Fibroblast of lung (primary cell): ENCODE measurements around the gene SCAPER. TPM values are rescaled to one million over a fixed set of nuclear protein-coding genes. Genes with fewer than 3 reads are reported as not detected.
A peak's percentile ranks its signal among the peaks of the same experiment; 100 is the strongest.

ENCODE experiments used
- DNase-seq, 2 donors: peaks; one replicate each; pipeline versions ENCODE4 v3.0.0 to v3.0.0-alpha.2; 2010; ENCODE audit warnings: low read depth in 2 of 2
- H2AFZ ChIP-seq: 2 replicates; pipeline ENCODE4 v1.5.1; 2012; ENCODE audit warnings: low read length, control low read depth, inconsistent platforms
- H3K27ac ChIP-seq: 2 replicates; pipeline ENCODE4 v1.5.1; 2011; ENCODE audit warnings: low read length, control low read depth; ENCODE audit not compliant: insufficient read depth
- H3K27me3 ChIP-seq: 2 replicates; pipeline ENCODE4 v1.5.1; 2011; ENCODE audit warnings: mild to moderate bottlenecking, low read length; ENCODE audit not compliant: control insufficient read depth, insufficient read depth
- H3K36me3 ChIP-seq: 2 replicates; pipeline ENCODE4 v1.5.1; 2011; ENCODE audit warnings: low read length; ENCODE audit not compliant: control insufficient read depth, insufficient read depth
- H3K4me1 ChIP-seq: 2 replicates; pipeline ENCODE4 v1.5.1; 2011; ENCODE audit warnings: low read length; ENCODE audit not compliant: control insufficient read depth, insufficient read depth; ENCODE audit errors: extremely low read depth
- H3K4me2 ChIP-seq: 2 replicates; pipeline ENCODE4 v1.5.1; 2011; ENCODE audit warnings: low read length, control low read depth; ENCODE audit not compliant: insufficient read depth; ENCODE audit errors: extremely low read depth
- H3K4me3 ChIP-seq, 4 experiments: fragments of 200-600 bp in 1 of 4; sonication (generic) in 1 of 4; replicated peaks in 1 of 4; 2 replicates each; pipeline ENCODE4 v1.5.1; 2011 to 2016; ENCODE audit warnings: low read length in 4 of 4, low read depth in 3 of 4, mild to moderate bottlenecking in 3 of 4, control low read depth in 2 of 4, inconsistent platforms in 1 of 4, mixed read lengths in 1 of 4; ENCODE audit not compliant: insufficient read depth in 1 of 4; ENCODE audit errors: control extremely low read depth in 1 of 4
- H3K79me2 ChIP-seq: 2 replicates; pipeline ENCODE4 v1.5.1; 2012; ENCODE audit warnings: mild to moderate bottlenecking, low read length, inconsistent platforms; ENCODE audit not compliant: control insufficient read depth, insufficient read depth
- H3K9ac ChIP-seq: 2 replicates; pipeline ENCODE4 v1.5.1; 2011; ENCODE audit warnings: mild to moderate bottlenecking, low read length, control low read depth; ENCODE audit not compliant: insufficient read depth
- H3K9me3 ChIP-seq: 2 replicates; pipeline ENCODE4 v1.5.1; 2012; ENCODE audit warnings: low read depth, low read length; ENCODE audit not compliant: control insufficient read depth, insufficient read depth
- H4K20me1 ChIP-seq: 2 replicates; pipeline ENCODE4 v1.5.1; 2011; ENCODE audit warnings: low read length; ENCODE audit not compliant: control insufficient read depth, insufficient read depth; ENCODE audit errors: extremely low read depth
- CTCF ChIP-seq, 2 donors: IDR thresholded peaks in 1 of 2; conservative IDR thresholded peaks in 1 of 2; 1 replicate in 1 of 2; 2 replicates in 1 of 2; pipeline ENCODE4 v1.5.1; 2011 to 2012; ENCODE audit warnings: low read length in 2 of 2, control low read depth in 1 of 2, inconsistent platforms in 1 of 2, low read depth in 1 of 2, mild to moderate bottlenecking in 1 of 2
- EZH2 ChIP-seq: IDR thresholded peaks from 2 replicates; pipeline ENCODE4 v1.5.1; 2012; ENCODE audit warnings: low read length, control low read depth, mild to moderate bottlenecking; ENCODE audit errors: missing control alignments
- polyA plus RNA-seq, 2 donors: library from polyadenylated mRNA; depleted of rRNA in 1 of 2; stranded (reverse) in 1 of 2; unstranded in 1 of 2; fragments of >200 nt; gene quantifications; 2 replicates each; pipeline ENCODE4 v1.2.1, GENCODE V29; 2011 to 2012; ENCODE audit warnings: missing spikeins in 1 of 2
- total RNA-seq: library from RNA; depleted of rRNA; stranded (reverse); fragments of >200 nt; gene quantifications from 2 replicates; pipeline ENCODE4 v1.2.1, GENCODE V29; 2014

Gene SCAPER
- total and polyA plus RNA-seq, 2 donors (not counting 1 experiment from before 2014, with no cell fraction given), result 2.3 to 9.1 TPM

GRCh38 chr15:76935620-76936019 lies 30.5 kb upstream of the SCAPER start:
- no peaks in the 10 kb centered on the region for H3K36me3 ChIP-seq
- H3K4me3 ChIP-seq, result no peak overlapping the region
- H3K4me1 ChIP-seq, result peaks cover 2% of the 10 kb centered on the region
- no peak for DNase-seq
- no peaks in the 10 kb centered on the region for H4K20me1 ChIP-seq
- H3K4me2 ChIP-seq, result no peak overlapping the region
- no peak overlapping the region for H3K27ac ChIP-seq
- no peak overlapping the region for H2AFZ ChIP-seq
- no peaks in the 10 kb centered on the region for H3K27me3 ChIP-seq
- no peak overlapping the region for H3K9ac ChIP-seq
- no peak for TF ChIP-seq CTCF (conservative IDR thresholded peaks at IDR 0.05 in 1 of 2, IDR thresholded peaks at IDR 0.05 in 1 of 2; ENCODE audit: low read depth in 1 of 2, low read length in 2 of 2)
- no peak for TF ChIP-seq EZH2
- H3K9me3 ChIP-seq, result no peaks in the 10 kb centered on the region
- H3K79me2 ChIP-seq, result peaks cover 1% of the 10 kb centered on the region

DNA sequence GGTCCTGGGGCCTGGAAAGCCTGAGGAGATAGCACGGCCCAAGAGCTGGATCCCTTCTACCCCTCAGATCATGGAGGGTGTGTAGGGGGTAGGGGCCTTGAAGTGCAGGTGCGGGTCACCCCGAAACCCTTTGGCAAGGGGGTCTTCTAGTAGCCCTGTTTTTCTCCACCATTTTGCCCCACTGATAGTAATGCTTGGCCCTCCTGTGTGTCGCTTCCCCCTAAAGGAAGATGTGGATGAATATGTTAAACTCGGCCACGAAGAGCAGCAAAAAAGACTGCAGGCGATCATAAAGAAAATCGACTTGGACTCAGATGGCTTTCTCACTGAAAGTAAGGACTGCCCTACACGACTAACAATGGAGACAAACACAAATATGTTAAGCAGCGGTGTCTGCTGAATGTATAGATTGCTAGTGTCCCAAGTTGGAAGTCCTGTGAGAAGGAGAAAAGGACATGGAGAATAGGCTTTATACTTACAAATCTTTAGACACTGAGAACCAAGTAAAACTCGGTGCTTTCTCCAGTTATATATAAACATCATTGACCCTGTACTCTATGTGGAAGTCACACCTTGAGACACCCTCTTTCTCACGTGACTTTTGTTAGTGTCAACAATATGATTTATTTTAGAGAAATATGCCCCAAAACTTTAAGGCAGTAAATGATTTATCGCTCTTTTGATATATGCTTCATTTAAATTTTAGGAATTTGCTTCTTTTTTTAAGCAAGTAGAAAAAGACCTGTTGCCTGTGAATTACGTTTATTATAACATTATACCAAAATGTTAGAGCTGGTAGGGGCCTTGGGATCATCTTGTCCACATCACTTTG lies 27.2 kb upstream of the SCAPER start:
- H3K4me2 ChIP-seq, result peak overlapping the region; percentile 85
- peak overlapping the region; percentile 44 for H2AFZ ChIP-seq
- H3K27ac ChIP-seq, result peak overlapping the region; percentile 30
- TF ChIP-seq EZH2, result no peak
- H3K9me3 ChIP-seq, result no peaks in the 10 kb centered on the region
- no peaks in the 10 kb centered on the region for H4K20me1 ChIP-seq
- H3K4me3 ChIP-seq, result peak overlapping the region; percentile 58 to 92 (median 78)
- peaks cover 2% of the 10 kb centered on the region for H3K4me1 ChIP-seq
- H3K36me3 ChIP-seq, result no peaks in the 10 kb centered on the region
- peaks cover 1% of the 10 kb centered on the region for H3K79me2 ChIP-seq
- peak; percentile 8 to 12 for DNase-seq
- no peaks in the 10 kb centered on the region for H3K27me3 ChIP-seq
- peak overlapping the region; percentile 50 for H3K9ac ChIP-seq

DNA sequence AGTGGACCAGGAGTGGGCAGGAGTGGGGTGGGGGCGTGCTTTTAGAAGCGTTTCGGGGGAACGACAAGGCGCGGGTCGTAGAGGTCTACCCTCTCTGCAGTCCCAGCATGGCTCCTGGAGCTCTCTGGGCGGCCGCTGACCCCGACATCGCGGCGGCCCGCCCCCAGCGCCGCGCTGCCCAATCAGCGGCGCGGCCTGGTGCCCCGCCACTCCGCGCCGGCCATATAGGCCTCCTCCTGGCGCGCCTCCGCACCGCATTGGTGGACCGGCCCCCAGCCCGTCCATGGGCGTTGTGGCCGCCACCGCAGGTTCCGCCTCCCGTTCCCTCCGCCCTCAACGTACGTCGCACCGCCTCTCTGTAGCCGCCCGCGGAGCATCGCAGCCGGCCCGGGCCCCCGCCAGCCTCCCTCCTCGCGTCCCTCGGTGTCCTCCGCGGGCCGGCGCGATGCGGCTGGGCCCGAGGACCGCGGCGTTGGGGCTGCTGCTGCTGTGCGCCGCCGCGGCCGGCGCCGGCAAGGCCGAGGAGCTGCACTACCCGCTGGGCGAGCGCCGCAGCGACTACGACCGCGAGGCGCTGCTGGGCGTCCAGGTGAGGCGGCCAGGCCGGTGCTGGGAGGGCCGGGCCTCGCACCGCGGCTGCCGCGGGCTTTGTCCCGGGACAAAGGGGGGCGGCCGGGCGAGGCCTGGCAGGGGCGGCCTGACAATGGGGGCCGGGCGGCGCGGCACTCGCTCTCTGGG lies 26.4 kb upstream of the SCAPER start, which contains the start of gene RCN2:
TSS of gene RCN2 (plus strand) at position 353 of the 738 bp plus-strand sequence. CDS start at position 446, 93 bp downstream.
- Histone ChIP-seq H3K4me2 (peak within 1 kb of the TSS; percentile 85), H3K36me3 (no peaks in the 10 kb centered on the region), H3K4me3 (peak within 1 kb of the TSS; percentile 59 to 92 (median 78)), H3K79me2 (peaks cover 1% of the 10 kb centered on the region), H2AFZ (peak within 1 kb of the TSS; percentile 93), H4K20me1 (no peaks in the 10 kb centered on the region), H3K9ac (peak within 1 kb of the TSS; percentile 50), H3K27ac (peak within 1 kb of the TSS; percentile 30), H3K9me3 (no peaks in the 10 kb centered on the region), H3K4me1 (peaks cover 2% of the 10 kb centered on the region), H3K27me3 (no peaks in the 10 kb centered on the region)
- TF ChIP-seq EZH2 (no peak), CTCF (conservative IDR thresholded peaks at IDR 0.05 in 1 of 2, IDR thresholded peaks at IDR 0.05 in 1 of 2; ENCODE audit: low read depth in 1 of 2, low read length in 2 of 2) (no peak)
- DNase-seq, result peak; percentile 91 to 94
